Liver (tissue), 3 donors: ENCODE results near the gene ID1.

Experiments
- JUND ChIP-seq, 2 donors: IDR thresholded peaks; 2 replicates each; pipeline ENCODE4 v1.6.1; 2016; ENCODE audit warnings: antibody characterized with exemption in 2 of 2
- NR2F2 ChIP-seq: IDR thresholded peaks from 2 replicates; pipeline ENCODE4 v1.6.1; 2016; ENCODE audit warnings: antibody characterized with exemption
- RAD21 ChIP-seq, 2 donors: IDR thresholded peaks; 2 replicates each; pipeline ENCODE4 v1.6.1; 2016; ENCODE audit warnings: antibody characterized with exemption in 2 of 2, mild to moderate bottlenecking in 2 of 2
- RXRA ChIP-seq, 2 donors: IDR thresholded peaks; 2 replicates each; pipeline ENCODE4 v1.6.1; 2017 to 2018; ENCODE audit warnings: antibody characterized with exemption in 2 of 2, mild to moderate bottlenecking in 1 of 2
- SP1 ChIP-seq: IDR thresholded peaks from 2 replicates; pipeline ENCODE4 v1.6.1; 2018; ENCODE audit warnings: antibody characterized with exemption, mild to moderate bottlenecking
- TAF1 ChIP-seq: conservative IDR thresholded peaks from 2 replicates; pipeline ENCODE4 v1.6.1; 2016; ENCODE audit warnings: antibody characterized with exemption, mild to moderate bottlenecking
- YY1 ChIP-seq: IDR thresholded peaks from 2 replicates; pipeline ENCODE4 v1.6.1; 2016; ENCODE audit warnings: antibody characterized with exemption, mild to moderate bottlenecking
- TF ChIP-seq, protein P1 (sequence below): fragments of 150-350 bp; IDR thresholded peaks from 2 replicates; pipeline ENCODE4 v1.5.1; 2017; ENCODE audit warnings: improper control_type of control experiment, low read depth, low read length; ENCODE audit not compliant: missing input control
- TF ChIP-seq, protein P2 (sequence below): IDR thresholded peaks from 2 replicates; pipeline ENCODE4 v1.6.1; 2016; ENCODE audit warnings: antibody characterized with exemption
- TF ChIP-seq, protein P3 (sequence below): IDR thresholded peaks from 2 replicates; pipeline ENCODE4 v1.6.1; 2016; ENCODE audit warnings: antibody characterized with exemption, mild to moderate bottlenecking
- TF ChIP-seq, protein P4 (sequence below): IDR thresholded peaks from 2 replicates; pipeline ENCODE4 v1.6.1; 2016; ENCODE audit warnings: antibody characterized with exemption
- donor health status: healthy.
- donor health status: healthy.

DNA sequence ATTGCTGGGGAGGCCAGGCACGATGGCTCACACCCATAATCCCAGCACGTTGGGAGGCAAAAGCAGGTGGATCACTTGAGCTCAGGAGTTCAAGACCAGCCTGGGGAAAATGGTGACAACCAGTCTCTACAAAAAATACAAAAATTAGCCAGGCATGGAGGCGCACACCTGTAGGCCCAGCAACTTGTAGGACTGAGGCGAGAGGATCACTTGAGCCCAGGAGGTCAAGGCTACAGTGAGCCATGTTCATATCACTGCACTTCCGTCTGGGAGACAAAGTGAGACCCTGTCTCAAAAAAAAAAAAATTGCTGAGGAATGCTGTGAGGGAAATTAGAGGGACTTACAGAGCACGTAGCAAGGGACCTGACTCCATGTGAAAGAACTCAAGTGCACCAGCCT, 40.8 kb upstream of the ID1 start:
- TF ChIP-seq, protein P1, sequence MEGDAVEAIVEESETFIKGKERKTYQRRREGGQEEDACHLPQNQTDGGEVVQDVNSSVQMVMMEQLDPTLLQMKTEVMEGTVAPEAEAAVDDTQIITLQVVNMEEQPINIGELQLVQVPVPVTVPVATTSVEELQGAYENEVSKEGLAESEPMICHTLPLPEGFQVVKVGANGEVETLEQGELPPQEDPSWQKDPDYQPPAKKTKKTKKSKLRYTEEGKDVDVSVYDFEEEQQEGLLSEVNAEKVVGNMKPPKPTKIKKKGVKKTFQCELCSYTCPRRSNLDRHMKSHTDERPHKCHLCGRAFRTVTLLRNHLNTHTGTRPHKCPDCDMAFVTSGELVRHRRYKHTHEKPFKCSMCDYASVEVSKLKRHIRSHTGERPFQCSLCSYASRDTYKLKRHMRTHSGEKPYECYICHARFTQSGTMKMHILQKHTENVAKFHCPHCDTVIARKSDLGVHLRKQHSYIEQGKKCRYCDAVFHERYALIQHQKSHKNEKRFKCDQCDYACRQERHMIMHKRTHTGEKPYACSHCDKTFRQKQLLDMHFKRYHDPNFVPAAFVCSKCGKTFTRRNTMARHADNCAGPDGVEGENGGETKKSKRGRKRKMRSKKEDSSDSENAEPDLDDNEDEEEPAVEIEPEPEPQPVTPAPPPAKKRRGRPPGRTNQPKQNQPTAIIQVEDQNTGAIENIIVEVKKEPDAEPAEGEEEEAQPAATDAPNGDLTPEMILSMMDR = no peak
- TF ChIP-seq, protein P2, sequence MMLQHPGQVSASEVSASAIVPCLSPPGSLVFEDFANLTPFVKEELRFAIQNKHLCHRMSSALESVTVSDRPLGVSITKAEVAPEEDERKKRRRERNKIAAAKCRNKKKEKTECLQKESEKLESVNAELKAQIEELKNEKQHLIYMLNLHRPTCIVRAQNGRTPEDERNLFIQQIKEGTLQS = no peak
- TF ChIP-seq JUND (IDR thresholded peaks at IDR 0.05) (no peak), YY1 (no peak), SP1 (no peak), RXRA (IDR thresholded peaks at IDR 0.05) (no peak), RAD21 (IDR thresholded peaks at IDR 0.05) (no peak), TAF1 (no peak), NR2F2 (no peak)
- TF ChIP-seq, protein P3, sequence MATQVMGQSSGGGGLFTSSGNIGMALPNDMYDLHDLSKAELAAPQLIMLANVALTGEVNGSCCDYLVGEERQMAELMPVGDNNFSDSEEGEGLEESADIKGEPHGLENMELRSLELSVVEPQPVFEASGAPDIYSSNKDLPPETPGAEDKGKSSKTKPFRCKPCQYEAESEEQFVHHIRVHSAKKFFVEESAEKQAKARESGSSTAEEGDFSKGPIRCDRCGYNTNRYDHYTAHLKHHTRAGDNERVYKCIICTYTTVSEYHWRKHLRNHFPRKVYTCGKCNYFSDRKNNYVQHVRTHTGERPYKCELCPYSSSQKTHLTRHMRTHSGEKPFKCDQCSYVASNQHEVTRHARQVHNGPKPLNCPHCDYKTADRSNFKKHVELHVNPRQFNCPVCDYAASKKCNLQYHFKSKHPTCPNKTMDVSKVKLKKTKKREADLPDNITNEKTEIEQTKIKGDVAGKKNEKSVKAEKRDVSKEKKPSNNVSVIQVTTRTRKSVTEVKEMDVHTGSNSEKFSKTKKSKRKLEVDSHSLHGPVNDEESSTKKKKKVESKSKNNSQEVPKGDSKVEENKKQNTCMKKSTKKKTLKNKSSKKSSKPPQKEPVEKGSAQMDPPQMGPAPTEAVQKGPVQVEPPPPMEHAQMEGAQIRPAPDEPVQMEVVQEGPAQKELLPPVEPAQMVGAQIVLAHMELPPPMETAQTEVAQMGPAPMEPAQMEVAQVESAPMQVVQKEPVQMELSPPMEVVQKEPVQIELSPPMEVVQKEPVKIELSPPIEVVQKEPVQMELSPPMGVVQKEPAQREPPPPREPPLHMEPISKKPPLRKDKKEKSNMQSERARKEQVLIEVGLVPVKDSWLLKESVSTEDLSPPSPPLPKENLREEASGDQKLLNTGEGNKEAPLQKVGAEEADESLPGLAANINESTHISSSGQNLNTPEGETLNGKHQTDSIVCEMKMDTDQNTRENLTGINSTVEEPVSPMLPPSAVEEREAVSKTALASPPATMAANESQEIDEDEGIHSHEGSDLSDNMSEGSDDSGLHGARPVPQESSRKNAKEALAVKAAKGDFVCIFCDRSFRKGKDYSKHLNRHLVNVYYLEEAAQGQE = no peak
- TF ChIP-seq, protein P4, sequence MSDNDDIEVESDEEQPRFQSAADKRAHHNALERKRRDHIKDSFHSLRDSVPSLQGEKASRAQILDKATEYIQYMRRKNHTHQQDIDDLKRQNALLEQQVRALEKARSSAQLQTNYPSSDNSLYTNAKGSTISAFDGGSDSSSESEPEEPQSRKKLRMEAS = no peak
